Stimulated activated CD8-positive, alpha-beta memory T cell treated with anti-CD3 and anti-CD28 coated beads, Interleukin-4, amount 100 ng/mL, for 1 hour (primary cell): ENCODE measurements around the gene FILIP1.
"Not testable (repeated sequence)": the region's sequence is repeated elsewhere in the genome, so short reads cannot be mapped to it uniquely, and the experiment has no call there.

Source experiments
- DNase-seq, 2 donors: peaks; one replicate each; pipeline ENCODE4 v3.0.0-alpha.2; 2020; ENCODE audit warnings: low read depth in 2 of 2, low spot score in 1 of 2

FILIP1 gene

DNA sequence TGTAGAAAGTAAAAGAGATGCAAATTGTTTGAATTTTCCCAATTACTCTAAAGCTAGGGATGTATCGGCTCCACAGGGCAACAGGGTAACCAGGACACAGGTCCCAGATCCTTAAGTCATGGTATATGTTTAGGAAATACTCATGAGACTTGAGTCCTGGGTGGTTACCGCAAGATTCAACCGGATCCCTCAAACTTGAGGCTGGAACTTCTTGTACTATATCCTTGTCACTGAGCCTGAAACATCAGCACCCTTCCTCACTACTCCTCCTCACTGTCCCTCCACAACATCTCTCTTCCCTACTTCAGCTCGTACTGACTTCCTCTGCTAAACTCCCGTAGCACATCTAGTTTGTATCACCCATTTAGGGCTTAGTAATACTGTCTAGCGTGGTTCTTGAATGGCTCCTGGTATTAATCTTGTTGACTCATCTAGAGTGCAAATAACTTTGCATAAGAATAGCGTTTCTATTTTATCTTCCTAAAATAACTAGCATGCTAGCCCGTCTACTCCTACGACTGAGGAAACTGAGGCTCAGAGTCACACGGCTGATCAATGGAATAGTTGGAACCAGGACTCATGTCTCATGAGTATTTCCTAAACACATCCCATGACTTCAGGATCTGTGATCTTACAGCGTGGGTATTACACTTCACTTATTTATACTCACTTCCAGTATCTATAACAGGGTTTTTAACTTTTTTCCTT, 72.1 kb downstream of the FILIP1 start:
- DNase-seq = no peak

DNA sequence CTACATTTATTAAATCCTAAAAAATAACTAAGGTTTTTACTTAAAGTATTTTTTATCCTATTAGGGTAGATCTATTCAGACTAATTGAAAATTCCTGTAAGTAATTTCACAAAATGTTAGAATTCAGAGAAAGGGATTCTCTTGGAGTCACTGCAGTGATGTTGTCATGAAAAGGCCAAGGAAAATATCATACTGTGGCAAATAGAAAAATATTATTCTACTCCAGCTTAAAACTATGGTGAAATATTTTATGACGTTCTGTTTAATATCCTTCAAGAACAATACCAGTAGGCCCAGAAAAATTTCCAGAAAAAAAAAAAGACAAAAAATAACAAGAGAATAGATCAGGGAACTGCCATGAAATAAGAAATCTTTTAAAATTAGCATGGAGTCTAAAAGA, 73.6 kb downstream of the FILIP1 start:
- no peak for DNase-seq

DNA sequence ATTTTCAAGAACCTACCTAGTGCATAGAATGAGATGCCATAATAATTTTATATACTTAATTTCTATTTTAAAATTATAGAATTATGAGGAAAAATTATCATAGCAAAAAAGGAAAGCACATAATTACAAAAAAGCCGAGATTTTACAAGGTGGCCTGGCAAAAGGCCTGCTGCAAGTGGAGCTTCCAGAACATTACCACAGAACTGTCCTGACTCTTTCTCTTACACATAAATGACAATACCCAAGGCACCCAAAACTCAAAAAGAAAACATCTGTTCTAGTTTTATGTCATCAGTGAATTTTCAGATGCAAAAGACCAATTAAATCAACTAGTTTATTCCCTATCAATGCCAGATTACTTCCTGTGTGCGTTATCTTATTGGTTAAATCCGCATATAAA, 74.2 kb downstream of the FILIP1 start:
- DNase-seq = no peak

GRCh38 chr6:75418233-75418632, 75.4 kb downstream of the FILIP1 start:
- DNase-seq = no peak

DNA sequence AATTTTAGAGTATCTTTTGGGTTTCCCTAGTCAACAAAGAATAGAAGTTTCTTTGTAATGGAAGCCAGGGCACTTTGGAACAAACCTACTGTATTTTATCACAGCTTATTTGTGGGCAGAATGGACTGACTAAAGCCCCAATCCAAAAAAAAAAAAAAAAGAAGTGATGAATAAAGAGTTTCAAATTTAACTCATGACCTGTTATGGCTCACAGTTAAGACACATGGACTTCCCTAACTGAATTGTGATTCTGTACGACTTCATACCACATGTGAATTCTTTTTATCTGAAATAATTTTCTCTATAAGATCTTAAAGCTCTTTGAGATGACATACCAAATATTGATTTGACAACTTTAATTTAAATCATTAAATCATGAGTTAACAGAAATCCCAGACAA, 77.2 kb downstream of the FILIP1 start:
- no peak for DNase-seq

GRCh38 chr6:75415804-75416203, 77.8 kb downstream of the FILIP1 start:
- no peak for DNase-seq

DNA sequence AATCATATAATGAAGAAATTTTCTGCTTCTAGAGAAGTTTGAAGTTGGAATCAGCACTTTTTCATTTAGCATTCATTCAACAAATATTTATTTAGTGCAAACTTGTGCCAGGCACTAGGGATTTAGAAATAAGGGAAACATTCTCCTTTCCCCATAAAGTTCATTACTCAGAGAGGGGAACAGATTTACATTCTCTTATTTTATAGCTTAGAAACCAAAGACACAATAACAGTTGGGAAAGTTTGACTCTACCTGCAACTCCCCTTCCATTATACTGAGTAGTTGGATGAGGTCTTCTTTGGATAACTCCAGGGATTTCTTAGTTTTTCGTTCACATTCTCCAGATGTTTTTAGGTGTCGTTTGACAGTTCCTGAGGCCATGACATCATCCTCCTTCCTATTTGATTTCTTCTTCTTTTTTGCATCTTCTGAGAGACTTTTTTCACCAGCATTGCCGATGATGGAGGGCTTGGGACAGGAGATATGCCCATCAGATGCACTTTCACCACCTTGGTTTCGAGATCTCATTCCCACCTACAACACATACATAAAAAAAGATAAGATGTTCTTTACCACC, 79.1 kb downstream of the FILIP1 start:
- no peak for DNase-seq

- no peak for DNase-seq
These were observed 80.5 kb downstream of the FILIP1 start for GRCh38 chr6:75412969-75413662.

DNA sequence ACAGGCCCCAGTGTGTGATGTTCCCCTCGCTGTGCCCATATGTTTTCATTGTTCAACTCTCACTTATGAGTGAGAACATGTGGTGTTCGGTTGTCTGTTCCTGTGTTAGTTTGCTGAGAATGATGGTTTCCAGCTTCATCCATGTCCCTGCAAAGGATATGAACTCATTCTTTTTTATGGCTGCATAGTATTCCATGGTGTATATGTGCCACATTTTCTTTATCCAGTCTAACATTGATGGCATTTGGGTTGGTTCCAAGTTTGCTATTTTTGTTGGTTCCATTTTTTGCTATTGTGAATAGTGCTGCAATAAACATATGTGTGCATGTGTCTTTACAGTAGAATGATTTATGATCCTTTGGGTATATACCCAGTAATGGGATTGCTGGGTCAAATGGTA, 83.0 kb downstream of the FILIP1 start:
- DNase-seq = not testable (repeated sequence)

- DNase-seq = no peak
These were observed 83.7 kb downstream of the FILIP1 start for GRCh38 chr6:75409928-75410327.

GRCh38 chr6:75409286-75409685, 84.3 kb downstream of the FILIP1 start:
- DNase-seq = no peak

DNA sequence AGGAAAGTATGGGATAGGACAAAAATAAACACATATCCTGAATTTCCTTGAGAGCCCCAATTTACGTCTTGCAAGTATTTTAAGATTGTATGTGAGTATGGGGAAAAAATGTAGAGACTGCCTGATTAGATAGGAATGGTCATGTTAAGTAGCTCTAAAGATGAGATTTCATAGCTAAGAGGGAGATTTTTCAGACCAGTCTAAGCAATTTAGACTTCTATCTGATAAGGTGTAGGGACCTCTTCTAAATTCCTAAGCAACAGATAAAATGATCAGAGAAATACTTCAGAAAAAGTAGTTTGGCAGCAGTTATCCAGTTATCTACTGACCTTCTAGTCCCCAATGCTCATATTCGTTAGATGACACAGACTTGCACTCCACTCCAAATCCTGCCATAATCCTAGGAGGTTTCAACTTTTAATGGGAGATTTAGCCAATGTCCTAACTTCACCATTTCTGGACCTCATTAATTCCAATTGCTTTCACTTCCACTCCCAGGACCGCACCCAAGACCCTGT, 90.0 kb downstream of the FILIP1 start:
- DNase-seq = no peak

DNA sequence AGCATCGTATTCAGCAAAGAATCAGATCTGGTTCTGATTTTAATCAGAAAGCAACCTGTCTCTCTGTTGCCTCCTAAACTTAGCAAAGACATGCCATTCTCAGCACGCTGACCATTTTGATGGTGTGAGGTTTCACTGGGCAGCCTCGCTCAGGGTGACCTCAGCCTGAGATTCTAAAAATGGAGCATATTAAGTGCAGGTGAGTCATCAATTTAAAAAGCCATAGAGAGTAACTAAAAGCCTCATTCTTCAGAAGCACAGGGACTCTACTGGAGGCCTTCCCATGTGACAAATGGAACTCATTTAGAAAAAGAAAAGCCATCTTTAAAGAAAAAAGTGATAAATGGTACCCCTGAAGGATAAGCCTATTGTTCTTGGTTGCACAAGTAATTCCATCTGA, 91.3 kb downstream of the FILIP1 start:
- no peak for DNase-seq

- no peak for DNase-seq
These were observed 95.7 kb downstream of the FILIP1 start for GRCh38 chr6:75397656-75398465.

DNA sequence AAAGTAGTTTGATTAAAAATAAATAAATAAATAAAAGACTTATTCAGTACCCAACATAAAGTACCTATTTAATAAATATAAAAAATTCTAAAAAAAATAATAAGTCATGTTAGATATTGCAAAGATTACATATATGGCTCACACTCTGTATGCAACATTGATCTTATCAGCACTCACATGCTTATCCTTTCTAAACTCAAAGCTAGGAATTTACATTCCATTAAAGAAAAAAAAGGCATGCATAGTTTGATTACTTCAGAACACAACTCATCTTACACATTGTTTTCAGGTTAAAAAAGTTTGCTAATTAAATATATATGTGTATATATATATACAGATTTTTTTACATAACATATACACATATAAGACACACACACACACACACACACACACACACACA, 96.4 kb downstream of the FILIP1 start:
- no peak for DNase-seq

DNA sequence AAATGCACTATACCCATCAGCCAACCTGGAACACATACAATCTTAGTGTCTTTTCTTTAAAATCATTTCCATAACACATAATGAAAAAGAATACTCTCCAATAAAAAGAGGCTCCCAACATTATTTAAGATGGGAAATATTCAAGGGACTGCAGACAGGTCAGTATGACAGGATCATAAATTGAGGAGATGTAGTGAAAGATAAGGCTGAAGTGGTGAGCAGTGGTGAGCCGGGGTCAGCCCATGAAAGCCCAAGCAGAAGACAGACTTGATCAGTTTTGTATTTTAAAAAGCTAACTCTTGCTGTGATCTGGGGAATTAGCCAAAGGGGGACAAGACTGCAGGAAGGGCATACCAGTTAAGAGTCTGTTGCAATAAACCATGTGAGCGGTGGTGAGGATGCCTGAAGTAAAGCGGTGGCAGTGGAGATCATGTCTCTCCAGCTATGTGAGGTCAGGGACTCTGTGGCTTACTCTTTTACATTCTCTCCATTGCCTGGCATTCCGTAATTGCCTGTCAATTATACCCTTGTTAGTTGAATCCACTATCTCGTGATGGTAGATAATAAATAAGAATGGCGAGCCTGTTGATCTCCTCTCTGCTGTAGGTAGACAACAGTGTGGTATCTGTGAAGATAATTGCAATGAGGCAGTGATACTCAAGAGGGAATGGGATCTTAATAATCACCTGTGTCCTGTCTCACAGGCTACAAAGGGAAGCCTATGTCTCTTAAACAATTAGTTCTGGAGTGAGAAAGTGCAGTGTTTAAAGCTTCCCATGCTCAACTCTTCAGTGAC, 97.4 kb downstream of the FILIP1 start:
- no peak for DNase-seq

DNA sequence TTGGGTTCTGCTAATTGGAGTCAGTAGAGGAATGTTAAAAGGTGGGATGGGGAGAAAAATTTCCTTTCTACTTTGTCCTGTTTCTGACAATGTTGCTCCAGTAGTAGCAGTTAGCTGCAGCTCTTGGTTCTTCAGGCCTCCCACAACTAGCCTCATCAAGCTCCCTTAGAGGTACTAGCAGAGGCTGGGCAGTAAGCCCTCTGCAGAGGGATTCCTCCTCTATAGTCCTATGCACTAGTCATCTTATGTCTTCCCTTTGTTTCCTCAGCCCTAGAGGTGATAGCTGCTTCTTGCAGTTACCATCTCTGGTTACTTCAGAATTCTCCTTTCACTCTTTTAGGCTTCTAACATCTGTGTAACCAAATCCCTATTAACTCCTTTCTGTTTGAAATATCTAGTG, 99.8 kb downstream of the FILIP1 start:
- no peak for DNase-seq

- DNase-seq = no peak
These were observed 102.3 kb downstream of the FILIP1 start for GRCh38 chr6:75391276-75391675.

DNA sequence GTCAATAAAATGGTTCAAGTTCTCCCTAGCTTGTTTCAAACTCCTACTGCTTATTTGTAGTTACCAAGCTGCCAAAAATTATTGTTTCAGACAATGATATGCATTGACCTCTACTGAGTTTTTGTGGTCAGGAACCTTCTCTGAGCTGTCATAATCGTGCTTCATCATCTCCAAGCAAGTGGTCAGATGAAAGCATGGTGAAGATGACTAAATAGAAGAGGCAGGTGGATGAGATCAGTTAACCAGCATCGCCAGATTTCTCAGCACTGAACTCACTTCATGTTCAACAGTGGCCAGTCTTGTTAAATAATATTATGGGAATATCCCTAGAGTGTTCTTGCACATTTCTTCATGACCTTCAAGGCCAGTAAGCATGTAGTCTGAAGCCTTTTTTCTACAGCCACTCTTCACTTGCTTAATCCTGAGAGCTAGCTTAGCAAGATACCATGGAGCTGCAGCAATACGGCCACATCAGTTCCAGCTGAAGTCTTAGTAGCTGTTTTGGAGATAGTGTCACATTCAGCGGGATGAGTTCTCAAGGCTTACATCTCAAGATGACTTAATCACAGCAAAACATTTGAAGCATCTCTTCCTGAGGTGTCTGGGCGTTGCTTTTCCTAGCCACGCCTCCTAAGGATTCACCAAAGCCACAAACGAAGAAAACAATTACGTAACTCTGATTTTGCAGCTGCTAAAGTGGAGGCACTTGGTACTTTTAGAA, 107.4 kb downstream of the FILIP1 start:
- no peak for DNase-seq

- DNase-seq = no peak
These were observed 109.5 kb downstream of the FILIP1 start for GRCh38 chr6:75384116-75384515.
